Ecto neural progenitor cell (in vitro differentiated cells): Measurements from ENCODE around the gene TNN.

ENCODE experiments used
- DNase-seq: peaks from one replicate; pipeline ENCODE4 v3.0.0-alpha.2; 2018; ENCODE audit warnings: low spot score

TNN gene

GRCh38 chr1:175146529-175147213 is 79.0 kb downstream of the TNN start:
- peak; percentile 87 for DNase-seq

- no peak for DNase-seq
These were observed 79.9 kb downstream of the TNN start for GRCh38 chr1:175147569-175147968.

DNA sequence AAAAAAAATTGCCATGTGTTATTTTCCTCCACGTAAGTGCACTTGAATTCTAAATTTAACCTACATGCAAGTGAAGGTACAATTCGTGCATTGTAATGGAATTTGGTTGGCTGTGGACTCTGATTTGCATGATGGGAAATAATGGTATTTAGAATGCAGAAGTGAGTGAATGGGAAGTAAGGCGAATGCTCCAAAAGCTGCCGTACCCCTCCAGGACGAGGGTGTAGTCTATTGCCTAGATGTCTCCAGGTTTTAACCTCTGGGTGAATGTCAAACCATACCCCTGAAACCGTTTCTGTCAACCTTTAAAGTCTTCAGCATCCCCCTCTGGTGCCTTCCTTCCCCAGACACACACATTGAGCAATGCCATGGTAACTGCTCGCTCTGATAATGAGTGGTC is 80.4 kb downstream of the TNN start:
- DNase-seq, result no peak

DNA sequence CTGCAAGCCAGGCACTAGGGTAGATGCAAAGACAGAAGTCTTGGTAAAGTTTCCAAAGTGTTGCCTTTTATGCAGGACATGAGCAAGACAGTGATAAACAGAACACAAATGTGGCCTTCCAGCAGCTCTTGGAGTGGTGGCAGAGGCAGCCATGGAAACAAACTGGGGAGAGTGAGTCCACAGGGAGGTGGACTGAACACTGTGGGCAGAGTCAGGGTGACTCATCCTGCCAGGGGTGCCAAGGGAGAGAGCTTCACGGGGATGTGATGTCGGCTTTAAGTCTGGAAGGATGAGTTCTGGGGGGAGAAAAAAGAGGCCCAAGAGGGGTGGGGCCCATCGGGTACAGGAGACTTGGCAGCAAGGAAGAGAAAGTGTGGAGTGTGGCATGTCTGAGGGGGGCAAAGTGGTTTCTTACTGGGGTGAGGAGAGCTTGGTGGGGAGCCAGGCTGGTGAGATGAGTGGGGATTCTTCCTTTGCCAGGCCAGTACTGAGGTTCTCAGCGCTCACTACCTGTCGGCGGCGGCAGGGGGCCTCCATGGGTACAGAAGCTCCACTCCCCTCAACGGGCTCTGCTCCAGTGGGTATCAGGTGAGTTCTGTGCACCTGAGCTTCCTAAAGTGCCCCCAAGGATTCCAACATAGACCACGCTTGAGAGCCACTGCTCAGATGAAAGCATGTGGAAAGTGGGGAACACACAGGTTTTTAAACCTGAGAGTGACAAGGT is 83.1 kb downstream of the TNN start:
- no peak for DNase-seq

DNA sequence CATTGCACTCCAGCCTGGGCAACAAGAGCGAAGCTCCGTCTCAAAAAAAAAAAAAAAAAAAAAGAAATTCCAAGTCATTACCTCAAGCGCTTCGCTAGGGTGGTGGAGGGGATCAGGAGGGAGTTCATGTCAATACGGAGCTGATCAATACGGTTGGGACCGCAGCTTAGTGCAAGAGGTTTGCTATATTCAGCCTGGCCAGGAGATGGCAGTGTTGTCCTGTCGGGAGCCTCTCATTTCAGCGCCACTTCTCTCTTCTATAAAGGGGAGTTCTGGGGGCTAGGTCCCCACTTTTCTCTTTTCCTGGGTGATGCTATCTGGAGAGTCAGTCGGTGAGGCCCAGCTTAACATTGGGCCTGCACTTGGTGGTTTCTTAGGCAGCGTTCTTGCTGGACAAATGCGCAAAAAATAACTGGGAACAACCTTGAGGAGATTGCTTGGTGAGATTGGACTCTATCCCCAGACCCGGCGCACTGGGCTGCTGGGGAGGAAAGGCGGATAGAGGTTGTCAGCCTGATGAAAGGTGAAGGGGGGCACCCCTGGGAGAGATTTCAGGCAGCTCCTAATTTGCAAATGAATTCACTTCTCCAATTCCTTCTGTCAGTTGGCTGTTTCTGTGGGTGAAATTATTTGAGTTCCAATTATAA is 84.5 kb downstream of the TNN start:
- peak; percentile 82 for DNase-seq

DNA sequence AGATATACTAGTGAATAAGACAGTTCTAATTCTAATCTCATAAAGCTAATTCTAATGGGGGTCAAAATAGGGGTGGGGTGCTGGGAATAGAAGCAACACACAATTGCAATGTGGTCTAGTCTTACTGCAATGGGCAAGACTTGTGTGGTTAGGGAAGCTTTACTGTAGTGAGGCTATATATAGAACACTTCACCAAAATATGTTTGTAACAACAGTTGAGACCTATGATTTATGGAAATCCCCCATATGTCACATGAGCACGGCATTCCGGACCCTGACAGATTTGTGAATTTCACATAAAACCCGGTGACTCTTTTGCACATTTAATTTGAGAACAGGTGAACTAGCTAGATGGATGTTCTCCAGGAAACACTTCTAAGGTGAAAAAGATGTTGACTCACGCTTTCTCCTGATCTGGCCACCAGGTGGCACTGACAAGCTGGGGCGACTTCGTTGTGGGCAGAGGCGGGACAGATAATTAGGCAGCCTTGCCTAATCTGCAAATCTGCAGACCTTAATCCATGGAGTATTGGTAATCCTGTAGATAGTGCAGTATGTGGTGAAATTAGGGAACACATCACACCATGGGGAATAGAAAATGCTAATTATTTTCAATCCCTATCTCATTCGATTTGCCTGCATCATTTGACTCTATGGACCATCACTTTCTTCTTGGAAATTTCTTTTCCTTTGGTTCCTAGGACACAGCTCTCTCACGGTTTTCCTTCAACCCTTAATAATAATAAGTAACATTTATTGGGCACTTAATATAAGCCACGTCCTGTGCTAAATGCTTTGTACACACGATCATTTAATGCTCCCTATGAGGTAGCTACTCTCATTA is 87.2 kb downstream of the TNN start:
- peak; percentile 75 for DNase-seq

DNA sequence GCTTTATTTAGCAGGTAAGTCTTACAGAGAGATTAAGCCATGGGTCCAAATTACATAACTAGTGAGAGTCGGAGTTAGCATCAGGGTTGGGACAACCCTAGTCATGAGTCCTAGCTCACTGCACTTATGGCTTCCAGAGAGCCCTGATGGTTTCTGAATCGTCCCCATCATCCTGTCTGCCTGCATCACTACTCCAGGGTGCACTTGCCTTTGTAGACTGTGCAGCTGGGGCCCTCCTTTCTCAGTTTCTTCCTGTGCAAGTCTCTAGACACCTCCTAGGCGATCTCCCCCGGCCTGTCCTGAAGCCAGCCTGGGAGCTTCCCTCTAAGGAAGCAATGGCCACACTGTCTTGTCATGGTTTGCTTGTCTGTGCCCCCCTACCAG is 87.8 kb downstream of the TNN start:
- no peak for DNase-seq

- no peak for DNase-seq
These were observed 88.3 kb downstream of the TNN start for GRCh38 chr1:175155936-175156335.

- DNase-seq, result no peak
These were observed 89.6 kb downstream of the TNN start for GRCh38 chr1:175157200-175157599.

- DNase-seq, result no peak
These were observed 90.5 kb downstream of the TNN start for GRCh38 chr1:175158170-175158591.

DNA sequence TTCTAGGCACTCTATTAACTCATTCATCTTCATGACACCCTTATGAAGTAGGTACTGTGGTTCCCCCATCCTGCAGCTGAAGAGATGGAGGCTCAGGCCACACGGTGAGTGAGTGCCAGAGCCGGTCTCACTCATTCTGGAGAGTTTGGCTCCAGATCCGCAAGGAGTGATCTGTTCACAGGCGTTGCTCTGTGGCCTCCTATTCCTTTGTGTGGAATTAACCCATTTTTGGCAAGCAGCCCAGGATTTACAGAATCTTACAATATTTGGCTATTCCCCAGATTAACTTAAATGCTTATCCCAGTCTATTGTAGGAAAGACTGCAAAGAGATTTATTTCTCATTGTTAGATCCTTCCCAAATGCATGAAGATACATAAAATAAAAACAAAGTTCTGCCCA is 95.3 kb downstream of the TNN start:
- no peak for DNase-seq

- DNase-seq, result no peak
These were observed 96.1 kb downstream of the TNN start for GRCh38 chr1:175163702-175164101.

DNA sequence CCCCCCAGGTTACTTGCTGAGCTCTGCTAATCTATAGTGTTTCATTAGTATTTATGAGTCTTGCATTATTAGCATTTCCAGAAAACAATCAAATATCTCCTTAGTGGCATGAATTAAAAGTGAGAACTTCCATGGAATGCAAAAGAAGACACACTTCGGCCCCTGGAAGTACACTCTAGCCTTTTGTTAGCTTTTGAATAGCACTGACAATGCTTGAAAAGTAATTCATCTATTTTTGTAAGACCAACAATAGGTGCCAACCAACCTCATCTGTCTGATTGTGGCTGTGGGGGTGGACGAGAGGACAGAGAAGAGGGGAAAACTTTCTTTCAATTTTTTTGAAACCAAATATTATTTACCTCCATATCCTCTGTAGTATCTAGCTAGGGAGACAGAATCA is 97.1 kb downstream of the TNN start:
- no peak for DNase-seq

DNA sequence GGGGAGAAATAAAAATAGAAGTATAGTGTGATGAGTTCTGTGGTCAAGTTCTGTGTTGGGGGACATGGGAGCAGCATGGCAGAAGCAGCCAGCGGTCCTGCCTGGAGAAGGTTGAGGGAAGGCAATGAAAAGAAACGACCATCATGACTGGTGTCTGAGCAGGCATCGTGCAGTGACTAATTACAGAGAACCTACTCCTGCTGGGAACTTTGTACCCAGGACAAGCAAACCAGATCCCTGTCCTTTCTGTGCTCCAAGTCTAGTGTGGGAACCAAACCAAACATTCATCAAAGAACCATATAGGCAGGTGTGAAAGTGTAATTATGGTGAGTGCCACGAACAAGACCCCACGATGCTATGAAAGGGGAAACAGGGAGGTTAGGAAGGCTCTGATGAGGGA is 99.1 kb downstream of the TNN start:
- DNase-seq, result no peak

DNA sequence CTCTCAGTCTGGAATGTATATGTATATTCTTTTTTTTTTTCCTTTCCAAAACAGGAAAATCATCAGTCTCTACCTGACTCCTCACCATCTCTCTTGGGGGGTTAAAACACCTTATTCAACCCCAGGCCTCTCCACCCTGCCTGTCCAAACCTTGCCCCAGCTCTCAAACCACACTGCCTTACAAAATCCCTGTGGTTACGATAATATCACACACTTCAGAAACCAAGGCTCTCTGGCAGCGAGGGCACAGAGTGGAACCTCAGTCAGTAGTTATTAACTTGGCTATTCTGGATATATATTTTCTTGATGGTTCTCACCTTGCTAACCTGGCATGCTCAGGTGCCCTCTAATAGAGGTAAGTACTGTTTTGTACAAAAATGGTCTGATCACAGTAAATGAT is 100.2 kb downstream of the TNN start:
- no peak for DNase-seq

DNA sequence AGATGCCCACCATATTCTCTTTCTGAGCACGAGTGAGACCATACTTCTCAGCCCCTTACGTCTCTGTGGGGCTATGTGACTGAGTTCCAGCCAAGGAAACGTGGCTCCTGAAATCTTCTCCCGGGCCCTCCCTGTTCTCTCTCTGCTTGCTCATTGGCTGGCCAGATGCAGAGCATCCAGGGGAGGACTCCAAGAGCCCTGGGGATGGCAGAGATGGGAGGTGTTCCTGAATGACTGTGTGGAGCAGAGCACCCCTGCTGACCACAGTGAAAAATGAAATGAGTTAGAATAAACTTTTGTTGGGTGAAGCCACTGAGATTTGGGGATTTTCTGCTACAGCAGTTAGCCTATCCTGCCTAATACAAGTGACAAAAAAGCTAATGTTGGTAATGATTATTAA is 101.1 kb downstream of the TNN start:
- no peak for DNase-seq

- no peak for DNase-seq
These were observed 101.8 kb downstream of the TNN start for GRCh38 chr1:175169286-175170018.

DNA sequence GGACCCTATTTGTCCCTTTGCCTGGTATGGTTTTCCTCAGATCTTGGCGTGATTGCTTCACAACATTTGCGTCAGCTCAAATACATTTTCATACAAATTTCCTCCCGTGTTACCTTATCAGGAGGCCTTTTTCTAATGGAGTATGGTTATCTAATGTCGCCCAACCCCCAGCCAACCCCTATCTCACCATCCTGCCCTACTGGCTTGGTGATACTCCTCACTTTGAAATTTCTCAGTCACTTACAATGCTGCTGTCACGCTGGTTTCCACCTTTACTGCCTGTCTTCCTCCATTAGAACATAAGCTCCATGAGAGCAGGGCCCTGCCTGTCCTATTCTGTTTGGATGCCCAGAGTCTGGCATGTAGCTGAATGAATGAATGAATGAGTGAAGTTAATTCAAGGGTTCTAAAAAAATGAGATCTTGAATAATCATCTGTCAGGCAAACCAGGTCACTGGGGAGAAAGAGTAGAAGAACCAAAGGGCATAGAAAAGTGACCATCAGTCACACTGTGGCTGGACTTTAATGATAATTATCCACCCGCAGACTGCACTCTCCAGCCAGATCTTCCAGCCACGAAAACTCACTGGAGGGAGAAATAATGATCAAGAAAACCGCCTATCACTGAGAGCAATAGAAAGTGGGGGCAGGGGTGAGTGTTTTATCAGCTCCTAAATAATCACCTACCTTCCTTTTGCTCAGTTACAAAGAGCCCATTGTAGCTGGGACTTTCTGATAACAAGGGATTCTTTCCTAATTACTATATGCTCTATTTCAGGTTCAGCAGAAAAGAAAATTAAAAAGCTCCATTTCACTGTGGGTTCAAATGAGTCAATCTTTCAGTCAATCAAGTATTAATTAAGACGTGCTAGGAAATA is 103.6 kb downstream of the TNN start:
- no peak for DNase-seq

- DNase-seq, result no peak
These were observed 104.9 kb downstream of the TNN start for GRCh38 chr1:175172503-175172902.

DNA sequence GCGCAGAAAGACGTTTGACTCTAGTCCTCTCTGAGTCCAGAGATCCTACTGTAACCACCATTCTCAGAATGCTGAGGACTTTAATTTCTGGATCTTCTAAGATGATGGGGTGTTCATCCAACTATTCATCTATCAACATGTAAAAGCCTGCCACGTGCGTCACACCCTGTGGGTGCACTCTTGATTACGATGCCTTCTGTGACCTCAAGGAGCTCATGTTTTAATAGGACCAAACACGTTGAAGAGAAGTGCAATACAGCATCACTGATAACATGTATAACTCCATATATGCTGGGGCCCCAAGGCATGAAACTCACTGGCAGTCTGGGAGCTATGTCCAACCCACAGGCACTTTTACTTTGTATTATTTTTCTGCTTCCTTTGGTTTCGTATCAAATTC is 105.9 kb downstream of the TNN start:
- DNase-seq, result no peak
